HG03064 (cell line): ENCODE measurements around the gene SGPP2.

Experiments
- ATAC-seq: cut with Tn5 transposase; IDR thresholded peaks from one replicate; pipeline ENCODE4 v1.9.1; 2021; ENCODE audit warnings: low read depth; ENCODE audit not compliant: unreplicated experiment

The SGPP2 gene

GRCh38 chr2:222459983-222460382 lies 35.6 kb downstream of the SGPP2 start:
- no peak for ATAC-seq

GRCh38 chr2:222465746-222466145 lies 41.4 kb downstream of the SGPP2 start:
- ATAC-seq = no peak

DNA sequence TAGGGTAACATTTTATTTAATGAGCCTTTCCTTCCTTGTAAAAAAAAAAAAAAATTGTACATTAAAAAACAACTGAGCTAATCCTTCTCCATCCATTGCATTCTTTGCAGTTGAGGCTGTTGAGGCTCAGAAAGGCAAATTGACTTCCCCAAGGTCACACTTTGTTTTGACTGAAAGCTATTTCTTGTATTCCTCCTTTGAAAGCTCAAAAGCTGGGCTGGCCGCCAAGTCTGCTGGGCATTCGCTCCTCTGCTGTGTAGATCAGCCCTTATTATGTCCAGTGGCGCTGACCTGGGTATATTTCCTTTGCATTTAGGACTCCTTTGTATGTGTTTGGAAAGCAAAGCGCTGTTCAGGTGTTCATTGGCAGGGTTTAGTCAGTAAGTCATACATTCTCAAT lies 44.0 kb downstream of the SGPP2 start:
- ATAC-seq = no peak

DNA sequence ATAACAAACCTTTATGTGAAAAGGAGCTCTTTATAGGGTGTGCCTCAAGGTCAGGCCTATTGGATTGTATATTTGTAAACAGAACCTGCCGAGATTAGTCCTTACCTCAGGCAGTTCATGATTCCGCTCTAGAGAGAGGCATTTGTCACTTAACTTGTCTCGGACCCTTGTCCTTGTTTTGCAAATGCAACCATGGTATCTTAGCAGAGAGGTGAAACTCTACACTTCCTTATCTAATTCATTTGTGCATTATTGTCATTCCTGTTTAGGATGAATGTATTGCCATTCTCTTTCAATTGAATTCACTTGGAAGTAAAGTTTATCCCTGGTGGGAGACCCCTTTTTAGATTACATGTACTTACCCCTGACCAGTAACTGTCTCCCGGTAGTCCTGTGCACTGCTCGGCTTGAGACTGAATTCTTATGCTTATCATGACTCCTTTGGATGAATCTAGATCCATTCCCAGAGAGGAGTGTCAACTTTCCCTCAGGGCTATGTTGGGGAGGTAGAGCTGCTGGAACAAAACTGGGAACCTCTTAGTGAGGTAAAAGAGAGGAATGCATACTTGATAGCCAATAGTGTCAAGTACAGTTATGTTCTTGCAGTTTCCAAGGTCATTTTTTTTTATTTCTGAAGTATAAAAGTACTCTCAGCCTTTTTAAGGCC lies 46.6 kb downstream of the SGPP2 start:
- ATAC-seq = no peak

DNA sequence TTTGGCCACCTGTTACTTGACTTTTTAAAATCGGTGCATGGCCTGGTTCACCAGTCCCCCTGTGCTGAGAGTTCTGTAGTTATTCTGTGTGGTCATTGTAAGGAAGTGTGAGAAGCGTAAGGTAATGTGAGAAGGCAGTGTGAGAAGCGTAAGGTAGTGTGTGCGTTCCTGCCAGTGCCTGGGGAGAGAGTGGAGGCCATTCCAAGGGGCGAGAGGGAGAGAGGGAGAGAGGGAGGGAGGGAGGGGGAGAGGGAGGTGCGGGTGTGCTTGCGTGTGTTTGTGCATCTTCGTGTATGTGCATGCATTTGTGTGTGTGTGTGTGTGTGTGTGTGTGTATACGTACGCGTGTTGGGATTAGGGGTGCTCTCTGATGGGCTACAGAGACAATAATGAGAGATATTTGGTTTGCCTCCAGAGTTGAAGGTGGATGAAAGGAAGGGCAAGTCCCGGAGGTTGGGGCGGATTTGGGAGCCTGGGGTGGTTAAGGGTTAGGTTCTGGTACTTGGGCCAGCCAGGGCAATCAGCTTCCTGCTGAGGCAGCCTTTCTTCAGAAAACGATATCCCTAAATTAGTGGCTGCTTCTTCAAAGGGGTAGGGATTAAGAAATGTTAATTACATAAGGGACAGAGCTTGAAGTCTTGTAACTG lies 53.7 kb downstream of the SGPP2 start:
- no peak for ATAC-seq

DNA sequence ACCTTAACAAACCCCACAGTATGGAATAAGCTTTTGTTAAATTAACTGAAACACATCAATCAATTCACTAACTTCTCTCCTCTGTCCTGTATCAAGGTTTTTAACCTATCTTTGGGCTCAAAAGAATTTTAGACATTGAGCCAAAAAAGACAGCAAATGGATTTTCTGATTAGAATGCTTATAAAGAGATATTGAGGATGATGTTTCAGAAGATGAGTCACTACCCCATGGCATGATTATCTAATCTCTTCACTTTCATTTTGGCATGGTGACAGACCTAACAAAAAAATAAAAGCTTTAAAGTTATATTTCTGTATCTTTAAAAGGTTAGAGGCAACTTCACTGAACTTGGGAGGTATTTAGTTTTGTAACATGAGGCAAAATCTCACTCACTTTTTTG lies 55.5 kb downstream of the SGPP2 start:
- no peak for ATAC-seq

GRCh38 chr2:222480497-222480896 lies 56.2 kb downstream of the SGPP2 start:
- ATAC-seq = no peak

DNA sequence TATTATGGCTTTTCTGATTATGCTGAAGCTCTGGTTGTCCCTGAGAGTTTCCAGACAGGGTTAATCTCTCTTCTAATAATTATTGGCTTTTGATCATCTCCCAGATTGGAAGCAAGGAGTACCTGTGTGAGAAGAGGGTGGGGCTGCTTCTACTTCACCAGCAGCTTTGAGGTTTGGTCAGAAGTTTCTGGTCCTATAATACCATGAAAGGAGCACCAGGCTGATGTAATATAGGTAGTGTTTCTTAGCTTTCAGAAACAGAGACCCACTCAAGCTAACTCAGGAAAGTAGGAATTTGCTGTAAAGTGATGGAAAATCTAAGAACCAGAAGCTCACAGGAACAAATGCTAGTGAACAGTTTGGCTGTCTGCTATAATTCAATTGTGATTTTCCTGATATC lies 57.6 kb downstream of the SGPP2 start:
- ATAC-seq = no peak

GRCh38 chr2:222483513-222484039 lies 59.2 kb downstream of the SGPP2 start:
- ATAC-seq = no peak

DNA sequence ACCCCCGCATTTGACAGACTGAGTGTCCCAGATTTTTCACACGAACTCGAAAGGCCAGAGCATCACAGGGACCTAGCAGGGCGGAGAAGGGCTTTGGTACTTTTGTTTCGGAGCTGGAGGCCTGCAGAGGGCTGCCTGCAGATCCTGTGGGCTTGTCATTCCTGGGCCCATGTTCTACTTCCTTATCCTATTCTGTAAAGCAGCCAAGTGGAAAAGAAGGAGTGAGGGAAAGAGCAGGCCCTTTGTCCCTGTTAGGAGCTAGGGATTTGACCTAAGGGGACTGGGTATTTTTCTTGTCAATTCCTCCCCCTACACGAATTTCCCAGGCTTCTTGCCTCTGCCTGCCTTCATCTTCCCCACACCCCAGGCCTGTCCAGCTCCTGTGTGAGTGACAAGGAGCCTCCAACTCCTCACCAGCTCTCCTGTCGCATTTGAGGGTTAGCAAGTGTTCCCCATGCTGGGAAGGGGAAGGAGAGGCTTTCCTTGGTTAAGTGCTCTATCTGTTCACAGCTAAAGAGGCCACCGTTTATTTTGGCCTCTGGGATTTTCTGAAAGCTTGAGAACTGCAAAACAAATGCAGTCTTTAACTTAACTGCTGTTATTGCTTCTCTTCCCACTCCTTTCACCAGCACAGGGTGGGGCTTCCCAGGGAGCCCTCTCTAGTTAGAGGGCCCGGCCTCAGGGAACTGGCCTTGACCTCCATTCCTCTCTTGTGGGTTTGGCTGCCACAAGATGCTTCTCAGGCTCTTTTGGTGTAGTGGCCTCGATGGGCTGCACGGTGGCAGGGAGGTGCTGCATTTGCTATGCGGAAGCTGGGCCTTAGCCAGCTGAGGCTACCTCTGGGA lies 61.2 kb downstream of the SGPP2 start:
- no peak for ATAC-seq

GRCh38 chr2:222490131-222490530 lies 65.8 kb downstream of the SGPP2 start:
- ATAC-seq = no peak

GRCh38 chr2:222492683-222493082 lies 68.3 kb downstream of the SGPP2 start:
- ATAC-seq = no peak

DNA sequence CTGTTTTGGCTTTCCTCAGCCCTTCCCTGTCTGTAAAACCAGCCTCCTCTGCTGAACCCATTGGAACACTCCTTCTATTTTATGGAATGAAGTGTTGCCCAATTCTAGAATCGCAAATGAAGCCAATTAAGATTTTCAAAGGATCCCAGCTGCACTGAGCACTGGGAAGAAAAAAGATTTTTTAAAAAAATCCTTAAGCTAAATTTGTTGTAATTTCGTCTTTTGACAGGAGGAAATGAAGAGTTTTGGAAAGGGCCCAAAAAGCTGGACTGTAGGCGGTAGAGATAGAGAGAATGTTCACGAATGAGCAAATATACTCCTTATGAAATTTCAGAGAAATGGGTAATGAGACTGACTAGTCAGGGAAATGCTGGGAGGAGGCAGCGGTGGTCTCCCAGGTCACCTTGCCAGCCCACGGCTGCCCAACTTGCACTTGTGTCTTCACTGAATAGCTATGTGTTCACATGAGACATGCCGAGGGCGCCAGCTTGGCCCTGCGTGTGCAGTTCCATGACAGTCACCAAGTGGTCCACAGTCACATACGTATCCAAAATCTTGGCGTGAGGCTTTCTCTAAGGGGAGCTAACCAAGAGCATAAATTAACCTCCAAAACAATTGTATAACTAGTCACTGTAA lies 69.9 kb downstream of the SGPP2 start:
- ATAC-seq = no peak

- no peak for ATAC-seq
Measured at GRCh38 chr2:222495388-222495787, 71.0 kb downstream of the SGPP2 start.

GRCh38 chr2:222499226-222499625 lies 74.9 kb downstream of the SGPP2 start:
- ATAC-seq = no peak

- no peak for ATAC-seq
Measured at GRCh38 chr2:222504191-222504590, 79.8 kb downstream of the SGPP2 start.

DNA sequence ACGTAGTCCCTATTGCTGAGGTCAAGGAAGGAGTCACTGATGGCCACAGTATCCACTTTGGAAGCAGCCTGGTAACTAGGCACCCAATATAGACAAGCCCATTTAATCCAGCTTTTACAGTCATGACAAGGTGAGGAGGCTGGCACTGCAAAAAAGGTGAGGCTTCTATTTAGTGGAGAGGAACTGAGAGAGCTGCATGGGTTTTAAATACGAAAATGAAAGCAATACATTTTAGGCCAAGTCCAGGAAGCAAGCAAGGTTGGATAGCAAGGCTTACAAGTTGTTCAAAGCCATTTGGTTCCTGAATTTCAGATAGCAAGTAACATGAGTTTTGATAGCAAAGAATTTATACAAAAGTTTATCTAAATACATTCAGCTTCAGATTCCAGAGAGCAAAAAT lies 80.4 kb downstream of the SGPP2 start:
- peak; percentile 98 for ATAC-seq

GRCh38 chr2:222506230-222506935 lies 82.0 kb downstream of the SGPP2 start:
- no peak for ATAC-seq

DNA sequence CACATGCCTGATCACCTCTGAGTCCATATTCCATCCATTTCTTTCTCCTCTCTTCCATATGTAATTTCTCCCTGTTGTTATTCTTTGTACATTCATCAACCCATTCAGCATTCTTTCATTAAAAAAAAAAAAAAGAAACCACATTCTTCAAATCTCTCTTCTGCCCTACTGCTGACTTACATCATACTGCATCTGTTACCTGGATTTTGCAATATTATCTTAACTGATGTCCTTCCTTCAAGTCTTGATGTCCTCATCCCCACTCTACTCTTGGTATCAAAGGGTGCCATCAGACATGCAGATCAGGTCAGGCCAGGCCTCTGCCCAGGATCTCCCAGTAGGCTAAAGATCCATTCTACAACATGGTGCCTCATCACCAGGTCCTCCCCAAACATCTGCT lies 90.6 kb downstream of the SGPP2 start:
- no peak for ATAC-seq
